Kidney (tissue), 14 donors: ENCODE data around the gene CUX1. TPM values are rescaled to one million over a fixed set of nuclear protein-coding genes. Genes with fewer than 3 reads are reported as not detected.

Source experiments
- DNase-seq, 5 donors: peaks; one replicate each; pipeline ENCODE4 v3.0.0-alpha.2; 2013 to 2020
- FAIRE-seq: peaks from 2 replicates; lab custom pipeline; 2012; peaks lifted over from hg19 to GRCh38; lab: Jason Lieb, UNC
- H3K27ac ChIP-seq, 2 donors: one replicate each; pipeline ENCODE4 v1.7.0; 2013; ENCODE audit warnings: low read depth in 2 of 2, low read length in 2 of 2, inconsistent platforms in 1 of 2
- H3K27me3 ChIP-seq: one replicate; pipeline ENCODE4 v1.7.1; 2013; ENCODE audit warnings: low read length, inconsistent platforms; ENCODE audit not compliant: control insufficient read depth, insufficient read depth
- H3K36me3 ChIP-seq, 3 donors: one replicate each; pipeline versions ENCODE4 v1.7.0 to v1.7.1; 2013; ENCODE audit warnings: low read length in 3 of 3, control low read depth in 1 of 3, inconsistent platforms in 1 of 3; ENCODE audit not compliant: insufficient read depth in 3 of 3, control insufficient read depth in 2 of 3
- H3K4me1 ChIP-seq, 3 donors: one replicate each; pipeline versions ENCODE4 v1.7.0 to v1.7.1; 2013; ENCODE audit warnings: low read length in 3 of 3, inconsistent platforms in 1 of 3, low read depth in 1 of 3; ENCODE audit not compliant: control insufficient read depth in 2 of 3, insufficient read depth in 2 of 3
- H3K4me3 ChIP-seq, 3 donors: one replicate each; pipeline versions ENCODE4 v1.7.0 to v1.8.1; 2013; ENCODE audit warnings: low read length in 3 of 3, control low read depth in 1 of 3, inconsistent platforms in 1 of 3
- H3K9ac ChIP-seq, 3 donors: one replicate each; pipeline versions ENCODE4 v1.7.0 to v1.7.1; 2013; ENCODE audit warnings: low read length in 3 of 3, control low read depth in 1 of 3, inconsistent platforms in 1 of 3
- H3K9me3 ChIP-seq, 3 donors: one replicate each; pipeline versions ENCODE4 v1.7.0 to v1.7.1; 2013; ENCODE audit warnings: low read length in 3 of 3, control low read depth in 1 of 3, inconsistent platforms in 1 of 3; ENCODE audit not compliant: control insufficient read depth in 2 of 3, insufficient read depth in 1 of 3
- intact Hi-C: fragments of 100-400 bp; cut with DNase I; formaldehyde crosslinking; loops from one replicate; pipeline ENCODE4 v1.11.1; 2022
- polyA plus RNA-seq: library from polyadenylated mRNA; stranded (reverse); fragments of 350-450 nt; fragmentation: Illumina TruSeq; extraction: RNeasy Lipid Tissue Mini Kit (QIAGEN cat#74804); gene quantifications from one replicate; pipeline ENCODE4 v1.2.3, GENCODE V29; 2014; ENCODE audit warnings: low read depth, low replicate concordance; ENCODE audit not compliant: insufficient read depth
- total RNA-seq: library from RNA; stranded (reverse); fragmentation: NEBNext Ultra II Directional; extraction: Animal tissue kit (Norgen Biotek cat#: 25700); gene quantifications from one replicate; pipeline ENCODE4 v1.2.1, GENCODE V29; 2021
- TF ChIP-seq, protein P1 (sequence below): IDR thresholded peaks from 3 replicates; pipeline ENCODE4 v1.5.1; 2012; ENCODE audit warnings: mild to moderate bottlenecking, moderate library complexity, borderline replicate concordance; ENCODE audit not compliant: insufficient read depth; ENCODE audit errors: extremely low read depth
- donor health status: control.
- donor health status: control.
- donor health status: control.
- donor health status: control.
- donor health status: control.
- donor health status: DM: yes; HTN: yes; CAD: no.
- donor health status: Normal renal cell carcinoma (clear cell type).

Gene CUX1
- total and polyA plus RNA-seq, 2 donors from 2014 or later, result 71.4 to 126 TPM

DNA sequence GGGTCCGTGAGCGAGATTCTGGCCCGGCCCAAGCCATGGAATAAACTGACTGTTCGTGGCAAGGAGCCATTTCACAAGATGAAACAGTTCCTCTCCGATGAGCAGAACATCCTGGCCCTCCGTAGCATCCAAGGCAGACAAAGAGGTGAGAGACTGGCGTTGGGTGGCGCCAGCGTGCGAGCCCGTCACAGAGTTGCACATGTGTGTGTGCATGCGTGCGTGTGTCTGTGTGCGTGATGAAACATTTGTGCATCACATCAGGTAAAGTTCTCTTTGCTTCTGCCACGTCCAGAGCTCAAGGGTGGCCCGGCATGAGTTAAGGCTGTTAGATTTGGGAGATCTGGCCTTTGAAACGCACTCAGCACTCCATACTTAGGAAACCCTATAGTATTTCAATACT lies 379.7 kb downstream of the CUX1 start:
- no peaks in the 10 kb centered on the region for H3K27me3 ChIP-seq
- no peak overlapping the region for H3K4me3 ChIP-seq
- no peak overlapping the region for H3K9ac ChIP-seq
- FAIRE-seq (no peak), DNase-seq (no peak)
- no peaks in the 10 kb centered on the region for H3K9me3 ChIP-seq
- intact Hi-C loops, result no loop called here
- H3K27ac ChIP-seq, result no peak overlapping the region
- TF ChIP-seq, protein P1, sequence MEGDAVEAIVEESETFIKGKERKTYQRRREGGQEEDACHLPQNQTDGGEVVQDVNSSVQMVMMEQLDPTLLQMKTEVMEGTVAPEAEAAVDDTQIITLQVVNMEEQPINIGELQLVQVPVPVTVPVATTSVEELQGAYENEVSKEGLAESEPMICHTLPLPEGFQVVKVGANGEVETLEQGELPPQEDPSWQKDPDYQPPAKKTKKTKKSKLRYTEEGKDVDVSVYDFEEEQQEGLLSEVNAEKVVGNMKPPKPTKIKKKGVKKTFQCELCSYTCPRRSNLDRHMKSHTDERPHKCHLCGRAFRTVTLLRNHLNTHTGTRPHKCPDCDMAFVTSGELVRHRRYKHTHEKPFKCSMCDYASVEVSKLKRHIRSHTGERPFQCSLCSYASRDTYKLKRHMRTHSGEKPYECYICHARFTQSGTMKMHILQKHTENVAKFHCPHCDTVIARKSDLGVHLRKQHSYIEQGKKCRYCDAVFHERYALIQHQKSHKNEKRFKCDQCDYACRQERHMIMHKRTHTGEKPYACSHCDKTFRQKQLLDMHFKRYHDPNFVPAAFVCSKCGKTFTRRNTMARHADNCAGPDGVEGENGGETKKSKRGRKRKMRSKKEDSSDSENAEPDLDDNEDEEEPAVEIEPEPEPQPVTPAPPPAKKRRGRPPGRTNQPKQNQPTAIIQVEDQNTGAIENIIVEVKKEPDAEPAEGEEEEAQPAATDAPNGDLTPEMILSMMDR, result no peak
- peaks cover 0 to 46% (median 24%) of the 10 kb centered on the region in 3 donors for H3K36me3 ChIP-seq
- H3K4me1 ChIP-seq, result no peaks in the 10 kb centered on the region

- no peak for DNase-seq
- FAIRE-seq, result no peak
- no peaks in the 10 kb centered on the region for H3K27me3 ChIP-seq
- H3K9me3 ChIP-seq, result no peaks in the 10 kb centered on the region
- no peak overlapping the region for H3K4me3 ChIP-seq
- intact Hi-C loops, result no loop called here
- H3K4me1 ChIP-seq, result no peaks in the 10 kb centered on the region
- H3K27ac ChIP-seq, result no peak overlapping the region
- TF ChIP-seq, protein P1, result no peak
- no peak overlapping the region for H3K9ac ChIP-seq
- H3K36me3 ChIP-seq, result peaks cover 0 to 46% (median 23%) of the 10 kb centered on the region in 3 donors
These were observed 380.2 kb downstream of the CUX1 start for GRCh38 chr7:102197599-102197998.

DNA sequence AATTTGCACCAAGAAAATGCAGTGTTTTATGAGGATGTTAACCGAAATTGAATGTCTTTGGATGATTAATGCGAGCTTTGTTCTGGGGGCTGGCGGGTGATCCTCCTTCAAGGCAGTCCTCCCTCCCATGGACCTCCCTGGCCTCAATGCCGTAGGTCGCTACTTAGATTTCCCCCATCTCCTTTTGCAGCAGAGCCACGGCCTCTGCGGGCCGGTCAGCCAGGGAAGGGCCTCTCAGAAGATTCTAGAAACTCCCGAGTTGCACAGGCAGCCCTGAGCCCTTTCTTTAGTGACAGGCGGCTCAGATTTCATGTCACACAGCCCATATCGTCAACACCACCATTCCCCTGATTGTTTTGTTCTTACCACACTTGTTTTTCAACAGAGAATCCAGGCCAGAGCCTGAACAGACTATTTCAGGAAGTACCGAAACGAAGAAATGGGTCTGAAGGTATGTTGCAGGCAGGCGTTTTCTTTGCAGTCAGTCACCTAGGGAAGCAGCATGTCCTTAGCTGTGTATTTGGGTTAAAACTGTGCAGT lies 381.1 kb downstream of the CUX1 start:
- H3K36me3 ChIP-seq, result peaks cover 0 to 42% (median 20%) of the 10 kb centered on the region in 3 donors
- no peaks in the 10 kb centered on the region for H3K9me3 ChIP-seq
- TF ChIP-seq, protein P1, result no peak
- DNase-seq, result peak in 2 of 5 donors; percentile 12 to 20
- no peaks in the 10 kb centered on the region for H3K27me3 ChIP-seq
- no peaks in the 10 kb centered on the region for H3K4me1 ChIP-seq
- no peak overlapping the region for H3K27ac ChIP-seq
- no peak for FAIRE-seq
- no peak overlapping the region for H3K9ac ChIP-seq
- no peak overlapping the region for H3K4me3 ChIP-seq
- intact Hi-C loops, result no loop called here

DNA sequence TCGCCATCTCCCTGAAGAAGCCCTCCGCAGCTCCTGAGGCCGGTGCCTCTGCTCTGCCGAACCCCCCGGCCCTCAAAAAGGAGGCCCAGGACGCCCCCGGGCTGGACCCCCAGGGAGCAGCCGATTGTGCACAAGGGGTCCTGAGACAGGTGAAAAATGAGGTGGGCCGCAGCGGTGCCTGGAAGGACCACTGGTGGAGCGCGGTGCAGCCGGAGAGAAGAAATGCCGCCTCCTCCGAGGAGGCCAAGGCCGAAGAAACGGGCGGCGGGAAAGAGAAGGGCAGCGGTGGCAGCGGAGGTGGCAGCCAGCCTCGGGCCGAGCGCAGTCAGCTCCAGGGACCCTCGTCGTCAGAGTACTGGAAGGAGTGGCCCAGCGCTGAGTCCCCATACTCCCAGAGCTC lies 384.1 kb downstream of the CUX1 start:
- no peaks in the 10 kb centered on the region for H3K27me3 ChIP-seq
- H3K4me1 ChIP-seq, result no peaks in the 10 kb centered on the region
- no peak overlapping the region for H3K4me3 ChIP-seq
- H3K27ac ChIP-seq, result no peak overlapping the region
- DNase-seq (no peak), FAIRE-seq (no peak)
- H3K9ac ChIP-seq, result no peak overlapping the region
- TF ChIP-seq, protein P1, result no peak
- no peaks in the 10 kb centered on the region for H3K9me3 ChIP-seq
- H3K36me3 ChIP-seq, result peaks cover 0 to 53% (median 23%) of the 10 kb centered on the region in 3 donors
- intact Hi-C loops, result no loop called here
